Endothelial cell of umbilical vein (primary cell): ENCODE data around the gene SPEF2. TPM values are rescaled to one million over a fixed set of nuclear protein-coding genes. Genes with fewer than 3 reads are reported as not detected.

ENCODE experiments used
- BruUV-seq: library from RNA; stranded (reverse); fragments of 400-500 nt; replicated peaks from 2 replicates; lab custom pipeline; 2021; lab: Mats Ljungman, UMichigan
- CTCF ChIA-PET: fragments of 300-600, 350-600 bp; sonication (Branson Sonifier 250); formaldehyde crosslinking; loops from one replicate; lab custom pipeline; 2021; ENCODE audit warnings: antibody characterized with exemption, inconsistent platforms; lab: Charles Lee
- POLR2A ChIA-PET: fragments of 300-600, 350-600 bp; sonication (Branson Sonifier 250); formaldehyde crosslinking; loops from one replicate; lab custom pipeline; 2021; ENCODE audit warnings: antibody characterized with exemption, inconsistent platforms; lab: Charles Lee
- DNase-seq: peaks from one replicate; pipeline ENCODE4 v3.0.0-alpha.2; 2011; ENCODE audit warnings: low read depth, low spot score
- FAIRE-seq: peaks from 2 replicates; lab custom pipeline; 2011; peaks lifted over from hg19 to GRCh38; lab: Jason Lieb, UNC
- H2AFZ ChIP-seq: 2 replicates; pipeline ENCODE4 v1.6.0; 2012; ENCODE audit warnings: low read depth, low read length, control low read depth, inconsistent platforms
- H3K27ac ChIP-seq: 2 replicates; pipeline ENCODE4 v1.5.1; 2011; ENCODE audit warnings: low read depth, mild to moderate bottlenecking, control low read depth, low read length, moderate library complexity; ENCODE audit not compliant: insufficient read depth
- H3K27me3 ChIP-seq, 2 experiments: 2 replicates each; pipeline versions ENCODE4 v1.6.0 to v1.6.1; 2011; ENCODE audit warnings: low read length in 2 of 2, mixed read lengths in 1 of 2; ENCODE audit not compliant: control insufficient read depth in 2 of 2, insufficient read depth in 2 of 2
- H3K36me3 ChIP-seq, 2 experiments: 2 replicates in 1 of 2; 3 replicates in 1 of 2; pipeline ENCODE4 v1.5.1; 2011; ENCODE audit warnings: low read length in 2 of 2, mild to moderate bottlenecking in 1 of 2, moderate library complexity in 1 of 2; ENCODE audit not compliant: control insufficient read depth in 2 of 2, insufficient read depth in 2 of 2; ENCODE audit errors: extremely low read depth in 1 of 2
- H3K4me1 ChIP-seq: 3 replicates; pipeline ENCODE4 v1.5.1; 2011; ENCODE audit warnings: mild to moderate bottlenecking, low read length; ENCODE audit not compliant: control insufficient read depth, insufficient read depth; ENCODE audit errors: extremely low read depth
- H3K4me2 ChIP-seq: 2 replicates; pipeline ENCODE4 v1.6.1; 2011; ENCODE audit warnings: low read length, control low read depth, mixed read lengths; ENCODE audit not compliant: insufficient read depth
- H3K4me3 ChIP-seq, 3 experiments: fragments of 200-600 bp in 1 of 3; sonication (generic), shearing (Covaris generic) in 1 of 3; replicated peaks in 1 of 3; 2 replicates each; pipeline ENCODE4 v1.5.1; 2011 to 2016; ENCODE audit warnings: control low read depth in 3 of 3, low read length in 3 of 3, mild to moderate bottlenecking in 2 of 3, inconsistent platforms in 1 of 3, low read depth in 1 of 3, moderate library complexity in 1 of 3; ENCODE audit not compliant: insufficient read depth in 1 of 3
- H3K79me2 ChIP-seq: 2 replicates; pipeline ENCODE4 v1.6.0; 2012; ENCODE audit warnings: low read length, inconsistent platforms; ENCODE audit not compliant: control insufficient read depth, insufficient read depth
- H3K9ac ChIP-seq: replicated peaks from 2 replicates; pipeline ENCODE3; 2011; ENCODE audit warnings: low read length, control low read depth; ENCODE audit not compliant: insufficient read depth; ENCODE audit errors: extremely low read depth
- H3K9me1 ChIP-seq: replicated peaks from 3 replicates; pipeline ENCODE4 v1.6.0; 2011; ENCODE audit warnings: mild to moderate bottlenecking, low read length; ENCODE audit not compliant: control insufficient read depth, insufficient read depth; ENCODE audit errors: extremely low read depth
- H3K9me3 ChIP-seq: replicated peaks from 2 replicates; pipeline ENCODE4 v1.5.1; 2012; ENCODE audit warnings: low read length, inconsistent platforms; ENCODE audit not compliant: control insufficient read depth, insufficient read depth
- H4K20me1 ChIP-seq: replicated peaks from 2 replicates; pipeline ENCODE3; 2011; ENCODE audit warnings: mild to moderate bottlenecking, low read length; ENCODE audit not compliant: control insufficient read depth, insufficient read depth; ENCODE audit errors: extremely low read depth
- EZH2 ChIP-seq: IDR thresholded peaks from 2 replicates; pipeline ENCODE4 v1.6.1; 2012; ENCODE audit warnings: borderline replicate concordance, low read depth, mild to moderate bottlenecking, moderate library complexity, low read length, inconsistent platforms; ENCODE audit not compliant: severe bottlenecking
- FOS ChIP-seq: IDR thresholded peaks from 2 replicates; pipeline ENCODE4 v1.6.1; 2011; ENCODE audit warnings: mild to moderate bottlenecking, low read length, moderate library complexity, borderline replicate concordance; ENCODE audit not compliant: insufficient read depth
- GATA2 ChIP-seq: IDR thresholded peaks from 2 replicates; pipeline ENCODE4 v1.7.0; 2011; ENCODE audit warnings: low read depth, mild to moderate bottlenecking, moderate library complexity, mixed read lengths, low read length; ENCODE audit not compliant: insufficient read length, insufficient read depth
- JUN ChIP-seq: IDR thresholded peaks from 2 replicates; pipeline ENCODE4 v1.6.1; 2011; ENCODE audit warnings: borderline replicate concordance, low read depth; ENCODE audit not compliant: insufficient read length, insufficient read depth
- MYC ChIP-seq: IDR thresholded peaks from one replicate; pipeline ENCODE4 v1.6.1; 2011; ENCODE audit warnings: mild to moderate bottlenecking, low read depth, low read length
- POLR2A ChIP-seq: IDR thresholded peaks from 2 replicates; pipeline ENCODE4 v1.6.1; 2012; ENCODE audit warnings: low read depth, mild to moderate bottlenecking, control low read depth, low read length
- POLR2AphosphoS5 ChIP-seq: IDR thresholded peaks from 2 replicates; pipeline ENCODE4 v1.6.1; 2012; ENCODE audit warnings: low read depth, mild to moderate bottlenecking, control low read depth, low read length, moderate library complexity; ENCODE audit not compliant: insufficient read depth
- dilution Hi-C: fragments of 300-500 bp; cut with MboI; formaldehyde crosslinking; loops from one replicate; pipeline ENCODE4 v1.15.0; 2019; ENCODE audit warnings: low sequenced_read_pairs; ENCODE audit not compliant: extremely low pct_ligation_motif_present
- intact Hi-C: fragments of 100-400 bp; cut with micrococcal nuclease; formaldehyde crosslinking; loops from one replicate; pipeline ENCODE4 v1.10.0; 2022
- polyA plus RNA-seq, 4 experiments: library from polyadenylated mRNA; depleted of rRNA in 3 of 4; stranded (reverse) in 3 of 4; unstranded in 1 of 4; fragments of >200 nt; gene quantifications; 2 replicates each; pipeline versions ENCODE4 v1.2.1 to v1.2.3, GENCODE V29; 2011 to 2012; ENCODE audit warnings: missing spikeins in 1 of 4
- total RNA-seq: library from RNA; stranded (reverse); gene quantifications from 2 replicates; pipeline ENCODE4 v1.2.3, GENCODE V29; 2021
- TF ChIP-seq, protein P1 (sequence below), 2 donors: IDR thresholded peaks; 1 replicate in 1 of 2; 2 replicates in 1 of 2; pipeline ENCODE4 v1.5.1; 2011; ENCODE audit warnings: low read length in 2 of 2, mild to moderate bottlenecking in 2 of 2, moderate library complexity in 2 of 2, control low read depth in 1 of 2, inconsistent platforms in 1 of 2, low read depth in 1 of 2; ENCODE audit not compliant: insufficient read depth in 1 of 2; ENCODE audit errors: extremely low read depth in 1 of 2
- TF ChIP-seq, protein P2 (sequence below): IDR thresholded peaks from 2 replicates; pipeline ENCODE4 v1.6.1; 2011; ENCODE audit not compliant: insufficient read depth, insufficient read length

SPEF2 gene
- total and polyA plus RNA-seq, 2 donors (not counting 3 experiments of a cell fraction or from before 2014, with no cell fraction given), result 0.28 to 0.73 TPM

DNA sequence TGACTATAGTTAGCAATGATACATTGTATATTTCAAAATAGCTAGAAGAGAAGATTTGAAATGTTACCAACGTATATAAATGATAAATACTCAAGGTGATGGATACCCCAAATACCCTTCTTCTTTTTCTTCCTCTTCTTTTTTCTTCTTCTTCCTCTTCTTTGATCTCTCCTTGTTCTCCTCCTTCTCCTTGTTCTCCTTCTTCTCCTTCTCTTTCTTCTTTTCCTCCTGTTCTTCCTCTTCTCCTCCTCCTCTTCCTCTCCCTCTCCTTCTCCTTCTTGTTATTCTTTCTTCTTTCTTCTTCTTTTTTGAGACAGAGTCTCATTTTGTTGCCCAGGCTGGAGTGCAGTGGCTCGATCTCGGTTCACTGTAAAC, 616 bp upstream of the SPEF2 start:
- no peaks in the 10 kb centered on the region for H3K4me1 ChIP-seq
- no peak overlapping the region for H3K9ac ChIP-seq
- ChIA-PET CTCF (interaction anchor here (0.7 to 5.4 kb wide), 4 partner anchors 9 to 782 kb away, joined by 3 to 53 read pairs (median 3); no protein-coding TSS in a partner anchor), POLR2A (no interaction called here)
- H3K36me3 ChIP-seq, result no peaks in the 10 kb centered on the region
- TF ChIP-seq, protein P1, sequence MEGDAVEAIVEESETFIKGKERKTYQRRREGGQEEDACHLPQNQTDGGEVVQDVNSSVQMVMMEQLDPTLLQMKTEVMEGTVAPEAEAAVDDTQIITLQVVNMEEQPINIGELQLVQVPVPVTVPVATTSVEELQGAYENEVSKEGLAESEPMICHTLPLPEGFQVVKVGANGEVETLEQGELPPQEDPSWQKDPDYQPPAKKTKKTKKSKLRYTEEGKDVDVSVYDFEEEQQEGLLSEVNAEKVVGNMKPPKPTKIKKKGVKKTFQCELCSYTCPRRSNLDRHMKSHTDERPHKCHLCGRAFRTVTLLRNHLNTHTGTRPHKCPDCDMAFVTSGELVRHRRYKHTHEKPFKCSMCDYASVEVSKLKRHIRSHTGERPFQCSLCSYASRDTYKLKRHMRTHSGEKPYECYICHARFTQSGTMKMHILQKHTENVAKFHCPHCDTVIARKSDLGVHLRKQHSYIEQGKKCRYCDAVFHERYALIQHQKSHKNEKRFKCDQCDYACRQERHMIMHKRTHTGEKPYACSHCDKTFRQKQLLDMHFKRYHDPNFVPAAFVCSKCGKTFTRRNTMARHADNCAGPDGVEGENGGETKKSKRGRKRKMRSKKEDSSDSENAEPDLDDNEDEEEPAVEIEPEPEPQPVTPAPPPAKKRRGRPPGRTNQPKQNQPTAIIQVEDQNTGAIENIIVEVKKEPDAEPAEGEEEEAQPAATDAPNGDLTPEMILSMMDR (IDR thresholded peaks at IDR 0.05; ENCODE audit: extremely low read depth in 1 of 2, insufficient read depth in 1 of 2, low read depth in 1 of 2, low read length in 2 of 2), result no peak
- no peak for TF ChIP-seq POLR2AphosphoS5
- TF ChIP-seq FOS, result no peak
- TF ChIP-seq MYC, result no peak
- TF ChIP-seq GATA2, result no peak
- TF ChIP-seq, protein P2, sequence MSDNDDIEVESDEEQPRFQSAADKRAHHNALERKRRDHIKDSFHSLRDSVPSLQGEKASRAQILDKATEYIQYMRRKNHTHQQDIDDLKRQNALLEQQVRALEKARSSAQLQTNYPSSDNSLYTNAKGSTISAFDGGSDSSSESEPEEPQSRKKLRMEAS, result no peak
- TF ChIP-seq POLR2A, result no peak
- TF ChIP-seq EZH2, result no peak
- TF ChIP-seq JUN, result no peak
- H3K4me2 ChIP-seq, result no peak overlapping the region
- H3K79me2 ChIP-seq, result no peaks in the 10 kb centered on the region
- no peak overlapping the region for H3K4me3 ChIP-seq
- FAIRE-seq (no peak), DNase-seq (no peak)
- no peaks in the 10 kb centered on the region for H4K20me1 ChIP-seq
- no peaks in the 10 kb centered on the region for H3K9me1 ChIP-seq
- peak overlapping the region; percentile 44 for H2AFZ ChIP-seq
- H3K9me3 ChIP-seq, result no peaks in the 10 kb centered on the region
- H3K27ac ChIP-seq, result no peak overlapping the region
- BruUV-seq, result no TSS peak
- no peaks in the 10 kb centered on the region for H3K27me3 ChIP-seq
- intact Hi-C loops (loop anchor here (1.0 to 2.0 kb wide), 2 partner anchors 160 to 309 kb away; no protein-coding TSS in a partner anchor), dilution Hi-C loops (no loop called here)
